GM21367 (cell line): ENCODE measurements around the gene OR2AE1.
"Not testable (repeated sequence)": the region's sequence is repeated elsewhere in the genome, so short reads cannot be mapped to it uniquely, and the experiment has no call there.

ENCODE experiments used
- ATAC-seq: cut with Tn5 transposase; IDR thresholded peaks from one replicate; pipeline ENCODE4 v1.9.1; 2021; ENCODE audit not compliant: unreplicated experiment

OR2AE1 gene, protein sequence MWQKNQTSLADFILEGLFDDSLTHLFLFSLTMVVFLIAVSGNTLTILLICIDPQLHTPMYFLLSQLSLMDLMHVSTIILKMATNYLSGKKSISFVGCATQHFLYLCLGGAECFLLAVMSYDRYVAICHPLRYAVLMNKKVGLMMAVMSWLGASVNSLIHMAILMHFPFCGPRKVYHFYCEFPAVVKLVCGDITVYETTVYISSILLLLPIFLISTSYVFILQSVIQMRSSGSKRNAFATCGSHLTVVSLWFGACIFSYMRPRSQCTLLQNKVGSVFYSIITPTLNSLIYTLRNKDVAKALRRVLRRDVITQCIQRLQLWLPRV

DNA sequence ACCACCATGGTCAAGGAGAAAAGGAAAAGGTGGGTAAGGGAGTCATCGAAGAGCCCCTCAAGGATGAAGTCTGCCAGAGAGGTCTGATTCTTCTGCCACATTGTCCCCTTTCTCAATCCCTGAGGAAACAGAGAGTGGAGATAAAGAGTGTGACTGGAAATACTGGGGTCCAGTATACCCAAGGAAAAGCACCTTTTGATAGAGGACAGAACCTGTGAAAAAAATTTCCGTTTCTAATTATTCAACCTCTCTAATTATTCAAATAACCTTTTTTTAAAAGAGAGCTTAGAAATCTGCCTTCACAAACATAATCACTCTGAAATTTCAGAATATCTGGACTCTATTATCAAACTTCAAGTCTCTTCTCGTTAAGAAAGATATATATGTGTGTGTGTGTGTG is at the start of gene OR2AE1:
OR2AE1 (minus strand) TSS at position 101 of the 400 bp plus-strand sequence; CDS start at position 101, 0 bp downstream.
- ATAC-seq = no peak

DNA sequence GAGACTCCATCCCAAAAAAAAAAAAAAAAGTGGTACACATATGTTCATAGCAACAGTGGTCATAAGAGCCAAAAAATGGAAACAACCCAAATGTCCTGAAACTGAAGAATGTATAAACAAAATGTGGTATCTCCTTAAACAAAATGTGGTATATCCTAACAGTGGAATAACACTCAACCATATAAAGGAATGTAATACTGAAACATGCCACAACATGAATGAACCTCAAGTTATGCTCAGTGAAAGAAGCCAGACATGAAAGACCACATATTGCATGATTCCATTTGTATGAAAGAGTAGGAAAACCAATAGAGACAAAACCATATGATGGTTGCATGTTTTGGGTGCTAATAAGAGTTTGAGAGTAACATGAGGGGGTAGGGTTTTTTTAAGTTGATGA is 49.5 kb upstream of the OR2AE1 start:
- ATAC-seq = no peak

DNA sequence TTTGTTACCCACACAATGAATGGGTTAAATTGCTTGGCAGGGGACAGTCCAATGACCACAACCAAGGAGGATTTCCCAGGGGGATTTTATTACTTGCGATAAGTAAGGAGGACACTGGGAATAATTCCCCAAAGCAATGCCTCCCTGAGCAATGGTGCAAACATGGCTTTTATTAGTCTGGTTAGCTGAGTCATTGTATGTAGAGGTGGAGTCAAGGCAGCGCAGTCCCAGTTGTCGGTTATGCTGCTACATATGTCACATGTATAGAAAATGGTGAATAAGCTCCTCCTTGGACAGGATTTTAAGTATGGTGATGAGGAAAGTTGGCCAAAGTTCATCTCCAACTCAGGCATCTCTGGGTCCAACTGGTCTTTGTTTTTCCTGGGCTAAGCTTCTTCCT is 46.4 kb upstream of the OR2AE1 start:
- ATAC-seq = no peak

DNA sequence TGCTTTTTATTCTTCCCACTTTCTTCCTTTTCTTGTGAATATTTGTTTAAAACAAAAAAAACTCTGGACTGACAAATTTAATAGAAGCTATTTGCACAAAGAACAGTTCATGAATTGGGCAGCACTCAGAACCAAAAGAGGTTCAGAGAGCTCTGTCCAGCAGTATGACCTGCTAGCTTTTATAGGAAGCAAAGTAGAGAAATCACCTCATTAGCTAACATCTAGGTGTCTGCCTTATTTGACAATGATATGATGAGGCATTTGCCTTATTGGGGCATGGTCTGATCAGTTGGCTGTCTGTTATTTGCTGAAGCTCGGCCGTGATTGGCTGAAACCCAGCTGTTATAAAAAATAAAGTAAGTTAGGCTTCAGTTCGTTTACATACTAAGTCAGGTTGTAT is 43.3 kb upstream of the OR2AE1 start:
- ATAC-seq = no peak

DNA sequence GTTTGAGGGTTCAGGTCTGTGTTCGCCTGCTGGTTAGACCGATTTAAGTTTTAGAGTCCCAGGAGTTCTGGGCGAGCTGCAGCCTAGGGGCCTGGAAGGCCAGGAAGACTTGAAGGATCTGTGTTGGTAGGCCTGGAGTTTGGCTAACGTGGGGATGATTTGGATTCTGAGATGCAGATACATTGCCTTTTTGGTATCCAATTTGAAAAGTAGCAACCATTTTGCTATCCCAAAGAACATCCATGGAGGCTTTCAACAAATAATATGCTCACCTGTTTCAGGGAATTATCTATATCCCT is 42.9 kb upstream of the OR2AE1 start:
- ATAC-seq = no peak

DNA sequence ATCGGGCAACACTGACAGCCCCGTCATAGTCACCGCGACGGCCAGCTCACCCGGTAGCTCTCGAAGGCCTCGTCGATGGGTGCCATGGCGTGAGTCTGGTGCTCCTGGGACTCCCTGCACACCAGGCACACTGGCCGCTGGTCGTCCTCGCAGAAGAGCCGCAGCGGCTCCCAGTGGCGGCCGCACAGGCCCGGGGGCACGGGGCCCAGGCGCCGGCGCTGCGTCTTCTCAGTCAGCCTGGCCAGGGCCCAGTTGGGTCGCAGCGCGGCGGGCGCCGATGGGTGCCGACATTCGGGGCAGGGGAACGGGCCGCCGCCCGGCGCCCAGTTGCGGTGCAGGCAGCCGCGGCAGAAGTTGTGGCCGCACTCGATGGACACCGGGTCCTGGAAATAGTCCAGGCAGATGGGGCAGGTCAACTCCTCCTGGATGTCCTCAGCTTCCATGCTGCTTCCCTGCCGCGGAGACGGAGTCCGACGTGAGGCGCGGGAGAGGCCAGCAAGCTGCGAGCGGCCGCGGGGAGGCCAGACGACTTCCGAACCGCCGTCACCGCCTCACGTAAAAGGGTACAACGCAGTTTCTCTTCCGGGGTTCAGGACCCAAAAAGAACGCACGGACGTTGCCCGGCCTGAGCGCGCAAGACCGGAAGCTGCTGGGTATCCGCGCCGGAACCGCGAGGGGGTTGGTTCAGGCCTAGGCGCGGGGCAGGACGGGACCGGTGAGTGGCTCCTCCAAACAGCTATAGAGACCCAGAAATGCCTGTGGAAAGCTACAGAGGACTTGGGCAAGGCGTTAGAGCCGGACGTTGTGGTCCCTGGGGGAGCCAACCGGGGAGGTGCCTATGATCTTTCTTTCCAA is 42.4 kb upstream of the OR2AE1 start, which contains the start of gene TRIM4:
TRIM4 (minus strand) TSS at position 572 of the 855 bp plus-strand sequence; CDS start at position 443, 129 bp downstream.
- ATAC-seq = peak; percentile 94

DNA sequence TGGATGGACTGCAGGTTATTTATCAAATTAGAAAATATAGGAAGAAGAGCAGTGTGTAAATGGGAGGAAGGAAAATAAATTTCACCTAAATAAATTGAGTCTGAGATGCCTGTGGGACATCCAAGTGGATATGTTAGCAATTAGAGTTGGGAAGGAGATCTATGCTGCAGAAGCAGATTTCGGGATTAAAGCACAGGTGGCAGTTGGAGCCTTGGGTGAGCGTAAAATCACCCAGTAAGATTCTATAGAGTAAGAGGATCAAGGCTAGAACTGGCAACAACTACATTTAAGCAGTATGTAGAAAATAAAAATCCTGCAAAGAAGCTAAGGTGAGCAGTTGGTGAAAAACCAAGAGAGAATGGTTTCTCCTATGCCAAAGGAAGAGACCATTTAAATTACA is 34.1 kb upstream of the OR2AE1 start:
- no peak for ATAC-seq

DNA sequence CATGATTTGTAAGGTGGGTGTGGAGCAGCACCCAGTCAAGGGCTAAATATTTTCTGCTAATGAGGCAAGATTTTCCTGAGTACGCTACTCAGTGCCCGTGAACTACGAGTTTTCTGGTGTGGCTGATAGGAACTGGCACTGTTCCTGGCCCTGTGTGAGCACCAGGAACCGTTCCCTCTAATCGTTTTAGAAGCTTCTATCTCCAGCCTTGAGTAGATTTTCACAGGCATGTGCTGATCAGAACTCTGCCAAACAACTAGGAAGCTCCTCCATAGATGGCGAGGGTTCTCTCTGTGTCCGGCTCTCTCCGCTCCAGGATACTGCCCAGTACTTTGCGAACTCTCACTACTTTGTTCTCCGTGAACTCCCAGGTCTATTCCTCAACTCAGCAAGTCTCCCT is 24.7 kb upstream of the OR2AE1 start:
- no peak for ATAC-seq

DNA sequence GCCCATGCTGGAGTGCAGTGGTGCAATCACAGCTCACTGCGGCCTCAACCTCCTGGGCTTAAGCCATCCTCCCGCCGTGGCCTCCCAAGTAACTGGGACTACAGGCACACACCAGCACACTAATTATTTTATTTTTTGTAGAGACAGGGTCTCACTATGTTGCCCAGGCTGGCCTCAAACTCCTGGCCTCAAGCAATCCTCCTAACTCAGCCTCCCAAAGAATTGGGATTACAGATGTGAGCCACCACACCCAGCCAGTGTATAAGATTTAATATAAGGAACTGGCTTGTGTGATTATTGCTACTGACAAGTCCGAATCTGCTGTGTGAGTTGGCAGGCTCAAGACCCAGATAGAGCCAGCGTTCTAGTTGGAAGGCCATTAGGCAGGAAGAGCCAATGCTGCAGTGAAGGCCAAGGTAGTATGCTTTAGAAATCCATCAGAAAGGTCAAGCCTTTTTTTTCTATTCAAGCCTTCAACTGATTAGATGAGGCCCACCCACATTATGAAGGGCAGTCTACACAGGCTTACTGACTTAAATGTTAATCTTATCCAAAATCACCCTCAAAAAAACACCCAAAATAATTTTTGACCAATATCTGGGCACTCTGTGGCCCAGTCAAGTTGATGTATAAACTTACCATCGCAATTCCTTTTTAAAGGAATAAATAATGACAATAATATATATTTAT is 23.1 kb upstream of the OR2AE1 start:
- no peak for ATAC-seq

DNA sequence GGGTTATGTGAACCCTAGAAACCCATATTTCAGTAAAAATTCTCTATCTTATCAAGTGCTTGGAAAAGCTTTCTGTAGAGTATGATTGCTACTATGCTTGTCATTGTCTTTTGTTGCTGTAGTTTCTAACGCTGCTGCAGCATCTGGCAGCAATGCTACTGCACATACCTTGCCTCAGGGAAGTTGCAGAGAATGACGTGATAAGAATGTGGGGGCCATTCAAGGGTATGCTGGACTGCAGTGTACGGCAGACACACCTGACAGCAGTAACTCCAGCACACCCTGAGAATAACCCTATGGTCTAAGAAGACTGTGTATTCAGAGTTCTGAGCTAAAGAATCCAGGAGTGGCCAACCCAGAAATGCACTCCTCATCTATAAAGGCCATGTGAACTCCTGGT is 22.0 kb upstream of the OR2AE1 start:
- no peak for ATAC-seq

DNA sequence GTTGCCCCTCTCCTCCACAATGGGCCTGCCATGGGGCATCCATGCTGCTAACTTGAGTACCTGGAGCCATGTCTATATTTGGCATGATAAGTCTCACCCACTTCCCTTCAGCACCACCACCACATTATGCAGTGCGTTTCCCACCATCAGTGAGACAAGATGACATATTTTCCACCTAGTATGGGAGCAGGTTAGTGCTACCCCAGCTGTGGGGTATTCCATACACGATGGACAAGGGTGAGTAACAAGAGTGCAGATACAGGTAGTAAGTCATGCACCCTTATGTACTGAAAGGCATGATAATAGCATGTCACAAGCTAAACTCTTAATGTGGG is 21.2 kb upstream of the OR2AE1 start:
- no peak for ATAC-seq

DNA sequence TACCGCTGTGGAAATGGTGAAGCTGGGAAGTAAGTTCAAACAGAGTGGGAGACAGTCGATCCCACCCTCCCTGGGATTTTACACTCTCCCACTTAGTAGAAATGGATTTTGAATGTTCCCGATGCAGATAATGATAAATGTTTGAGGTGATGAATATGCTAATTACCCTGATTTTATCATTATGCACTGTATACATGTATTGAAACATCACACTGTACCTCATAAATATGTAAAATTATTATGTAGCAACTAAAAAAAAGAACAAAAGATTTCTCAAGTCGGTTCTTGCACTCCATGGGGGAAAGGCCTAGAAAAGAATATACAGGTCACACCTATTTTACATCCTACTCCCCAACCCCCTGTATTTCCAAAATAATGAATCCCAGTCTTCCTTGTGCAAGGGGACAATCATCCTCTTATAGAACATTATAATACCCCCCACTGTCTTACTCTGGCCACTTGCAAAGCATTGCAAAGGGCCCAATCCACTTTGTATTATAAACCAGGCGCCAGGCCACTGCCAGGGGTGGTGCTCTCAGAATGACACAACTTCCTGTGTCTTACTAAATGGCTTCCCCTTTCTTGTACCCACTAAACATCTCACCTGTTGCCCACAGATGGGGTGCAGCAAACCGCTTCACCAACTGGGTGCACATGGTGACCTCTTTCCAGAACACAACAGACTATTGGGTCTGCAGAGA is 20.6 kb upstream of the OR2AE1 start:
- no peak for ATAC-seq

DNA sequence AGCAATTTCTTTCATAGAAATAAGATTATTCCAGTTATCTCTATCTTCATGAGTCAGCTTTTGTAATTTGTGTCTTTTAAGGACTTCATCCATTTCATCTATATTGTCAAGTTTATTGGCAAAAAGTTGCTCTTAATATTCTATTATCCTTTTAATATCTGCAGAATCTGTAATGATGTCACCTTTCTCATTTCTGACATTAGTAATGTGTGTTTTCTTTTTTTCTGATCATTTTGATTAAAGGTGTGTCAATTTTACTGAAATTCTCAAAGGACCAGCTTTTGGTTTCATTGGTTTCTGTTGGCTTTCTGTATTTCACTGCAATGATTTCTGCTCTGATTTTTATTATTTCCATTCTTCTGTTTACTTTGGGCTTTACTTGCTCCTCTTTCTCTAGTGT is 17.9 kb upstream of the OR2AE1 start:
- ATAC-seq = no peak

DNA sequence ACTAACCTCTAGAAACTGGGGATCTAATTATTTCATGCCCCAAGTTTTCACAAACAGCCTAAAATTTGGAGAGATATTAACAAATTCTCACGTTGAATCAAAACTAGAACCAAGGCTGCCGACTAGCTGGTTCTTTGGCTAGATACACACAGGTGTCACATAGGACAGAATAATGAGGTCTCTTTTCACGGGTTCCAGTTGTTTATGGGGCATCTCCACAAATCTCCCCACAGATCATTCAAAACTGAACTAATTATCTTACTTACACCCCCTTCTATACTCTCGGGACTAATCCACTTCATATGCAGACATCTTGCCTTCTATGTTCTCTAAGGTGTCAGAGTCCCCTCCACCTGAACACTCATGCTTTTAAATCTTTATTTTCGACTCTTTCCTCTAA is 16.4 kb upstream of the OR2AE1 start:
- no peak for ATAC-seq

DNA sequence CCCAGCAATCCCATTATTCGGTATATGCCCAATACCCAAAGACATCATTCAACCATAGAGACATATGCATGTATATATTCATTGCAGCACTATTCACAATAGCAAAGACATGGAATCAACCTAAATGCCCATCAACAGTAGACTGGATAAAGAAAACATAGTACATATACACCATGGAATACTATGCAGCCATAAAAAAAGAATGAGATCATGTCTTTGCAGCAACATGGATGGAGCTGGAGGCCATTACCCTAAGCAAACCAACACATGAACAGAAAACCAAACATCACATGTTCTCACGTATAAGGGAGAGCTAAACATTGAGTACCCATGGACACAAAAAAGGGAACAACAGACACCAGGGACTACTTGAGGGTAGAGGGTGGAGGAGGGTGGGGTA is 13.5 kb upstream of the OR2AE1 start:
- not testable (repeated sequence) for ATAC-seq

DNA sequence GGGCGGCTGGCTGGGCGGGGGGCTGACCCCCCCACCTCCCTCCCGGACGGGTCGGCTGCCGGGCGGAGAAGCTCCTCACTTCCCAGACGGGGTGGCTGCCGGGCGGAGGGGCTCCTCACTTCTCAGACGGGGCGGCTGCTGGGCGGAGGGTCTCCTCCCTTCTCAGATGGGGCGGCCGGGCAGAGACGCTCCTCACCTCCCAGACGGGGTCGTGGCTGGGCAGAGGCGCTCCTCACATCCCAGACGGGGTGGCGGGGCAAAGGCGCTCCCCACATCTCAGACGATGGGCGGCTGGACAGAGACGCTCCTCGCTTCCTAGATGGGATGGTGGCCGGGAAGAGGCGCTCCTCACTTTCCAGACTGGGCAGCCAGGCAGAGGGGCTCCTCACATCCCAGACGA is 11.5 kb upstream of the OR2AE1 start:
- ATAC-seq = not testable (repeated sequence)

DNA sequence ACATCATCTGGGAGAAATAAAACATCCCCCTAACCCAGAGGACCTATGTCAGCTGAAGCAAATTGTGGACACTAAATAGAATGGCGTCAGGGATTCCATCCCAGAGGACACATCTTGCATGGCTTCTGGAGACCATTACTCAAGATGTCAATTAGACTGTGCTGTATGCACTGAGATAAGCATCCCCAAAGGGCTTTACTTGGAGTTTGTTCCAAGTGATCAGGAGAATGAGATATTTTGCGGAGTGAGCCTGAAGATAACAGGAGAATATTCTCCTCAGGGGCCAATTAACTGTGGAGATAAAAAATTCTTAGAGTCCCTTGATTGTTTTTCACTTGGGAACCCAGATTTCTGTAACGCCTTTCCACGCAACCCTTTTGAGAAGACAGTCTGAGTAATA is 4.5 kb upstream of the OR2AE1 start:
- ATAC-seq = no peak

DNA sequence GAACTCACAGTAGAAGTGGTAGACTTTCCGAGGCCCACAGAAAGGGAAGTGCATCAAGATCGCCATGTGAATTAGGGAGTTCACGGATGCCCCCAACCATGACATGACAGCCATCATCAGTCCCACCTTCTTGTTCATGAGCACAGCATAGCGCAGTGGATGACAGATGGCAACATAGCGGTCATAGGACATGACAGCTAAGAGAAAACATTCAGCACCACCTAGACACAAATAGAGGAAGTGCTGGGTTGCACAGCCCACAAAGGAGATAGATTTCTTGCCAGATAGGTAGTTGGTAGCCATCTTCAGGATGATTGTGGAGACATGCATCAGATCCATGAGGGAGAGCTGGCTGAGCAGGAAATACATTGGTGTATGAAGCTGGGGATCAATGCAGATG is 342 bp downstream of the OR2AE1 start:
- ATAC-seq = no peak

DNA sequence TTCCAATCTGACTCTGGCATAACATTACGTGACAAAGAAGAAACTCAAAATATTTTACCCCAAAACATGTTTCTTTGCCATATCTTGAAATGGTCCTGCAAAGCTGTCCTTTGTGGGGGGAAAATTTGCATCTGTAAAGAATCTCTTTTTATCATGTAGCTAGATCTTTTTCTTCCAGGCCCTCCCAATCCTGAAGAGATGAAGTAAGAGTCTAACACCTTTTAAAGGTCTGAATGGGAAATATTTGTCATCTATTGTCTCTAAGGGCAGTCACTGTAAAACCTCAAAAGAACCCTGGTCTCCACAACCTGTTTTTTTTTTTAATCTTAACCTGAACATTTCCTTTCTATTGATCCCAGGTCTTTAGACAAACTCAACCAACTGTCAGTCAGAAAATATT is 8.6 kb downstream of the OR2AE1 start:
- ATAC-seq = no peak

DNA sequence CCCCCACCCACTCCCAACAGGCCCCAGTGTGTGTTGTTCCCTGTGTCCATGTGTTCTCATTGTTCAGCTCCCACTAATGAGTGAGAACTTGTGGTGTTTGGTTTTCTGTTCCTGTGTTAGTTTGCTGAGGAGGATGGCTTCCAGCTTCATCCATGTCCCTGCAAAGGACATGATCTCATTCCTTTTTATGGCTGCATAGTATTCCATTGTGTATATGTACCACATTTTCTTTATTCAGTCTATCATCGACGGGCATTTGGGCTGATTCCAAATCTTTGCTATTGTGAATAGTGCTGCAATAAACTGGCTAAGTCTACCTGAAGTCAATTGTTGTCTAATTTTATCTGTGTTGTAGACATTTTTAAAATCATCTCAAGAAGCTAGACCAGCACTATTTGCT is 9.4 kb downstream of the OR2AE1 start:
- ATAC-seq = not testable (repeated sequence)

DNA sequence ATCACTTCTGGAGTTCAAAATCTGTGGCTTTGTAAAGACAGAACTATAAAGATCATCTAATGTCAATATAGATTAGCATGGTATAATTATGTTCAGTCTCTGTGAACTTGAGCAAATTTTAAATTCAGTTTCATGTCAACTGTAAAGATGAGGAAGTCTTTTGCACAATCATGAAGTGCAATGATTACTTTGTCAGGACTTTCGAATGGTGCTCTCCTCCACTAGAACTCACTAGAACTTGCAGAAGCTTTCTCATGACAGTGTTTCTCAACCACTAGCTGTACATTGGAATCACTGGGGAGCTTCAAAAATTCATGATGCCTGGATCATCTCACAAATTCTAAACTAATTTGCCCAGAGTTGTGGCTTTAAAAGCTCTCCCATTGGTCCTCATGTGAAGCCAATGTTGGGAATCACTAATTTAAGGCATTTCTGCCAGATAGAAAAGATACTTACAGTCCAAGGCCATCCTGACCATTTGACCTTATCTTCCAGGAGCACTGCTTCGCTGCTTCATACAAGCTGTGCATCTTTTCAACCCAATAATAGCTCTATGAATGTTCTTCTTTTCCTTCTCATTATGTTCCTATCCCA is 12.9 kb downstream of the OR2AE1 start:
- ATAC-seq = no peak
